Neutrophil (primary cell): ENCODE measurements around the gene RUNX2.

Experiments used
- H3K27ac ChIP-seq: fragments of 200-600 bp; sonication (generic); 2 replicates; pipeline ENCODE4 v1.5.1; 2016; ENCODE audit warnings: mild to moderate bottlenecking, moderate library complexity
- H3K27me3 ChIP-seq: fragments of 200-600 bp; sonication (generic); 2 replicates; pipeline ENCODE4 v1.6.0; 2016; ENCODE audit warnings: mild to moderate bottlenecking
- H3K36me3 ChIP-seq: fragments of 200-600 bp; sonication (generic); 2 replicates; pipeline ENCODE4 v1.5.1; 2017
- H3K4me1 ChIP-seq, 2 experiments: fragments of 200-600 bp in 1 of 2; sonication (generic) in 1 of 2; 1 replicate in 1 of 2; 2 replicates in 1 of 2; pipeline versions ENCODE4 v1.5.1 to v1.6.1; 2013 to 2016; ENCODE audit warnings: low read depth in 1 of 2, low read length in 1 of 2, mild to moderate bottlenecking in 1 of 2, moderate library complexity in 1 of 2; ENCODE audit not compliant: control insufficient read depth in 1 of 2, insufficient read depth in 1 of 2
- H3K4me3 ChIP-seq, 2 experiments: fragments of 200-600 bp in 1 of 2; sonication (generic) in 1 of 2; 1 replicate in 1 of 2; 2 replicates in 1 of 2; pipeline ENCODE4 v1.5.1; 2013 to 2016; ENCODE audit warnings: low read depth in 1 of 2, low read length in 1 of 2, mild to moderate bottlenecking in 1 of 2, moderate library complexity in 1 of 2
- H3K9me3 ChIP-seq: fragments of 200-600 bp; sonication (generic); 2 replicates; pipeline ENCODE4 v1.5.1; 2016
- CTCF ChIP-seq: fragments of 200-600 bp; sonication (generic); IDR thresholded peaks from 2 replicates; pipeline ENCODE4 v1.5.1; 2016; ENCODE audit warnings: antibody characterized with exemption

Gene RUNX2

GRCh38 chr6:45590696-45591184, 262.6 kb downstream of the RUNX2 start:
- Histone ChIP-seq H3K4me3 (no peak overlapping the region), H3K27me3 (no peaks in the 10 kb centered on the region), H3K27ac (no peak overlapping the region), H3K9me3 (no peaks in the 10 kb centered on the region), H3K36me3 (no peaks in the 10 kb centered on the region), H3K4me1 (no peaks in the 10 kb centered on the region)
- no peak for TF ChIP-seq CTCF

- Histone ChIP-seq H3K36me3 (no peaks in the 10 kb centered on the region), H3K4me3 (no peak overlapping the region), H3K4me1 (no peaks in the 10 kb centered on the region), H3K27me3 (no peaks in the 10 kb centered on the region), H3K9me3 (no peaks in the 10 kb centered on the region), H3K27ac (no peak overlapping the region)
- no peak for TF ChIP-seq CTCF
Observed at GRCh38 chr6:45591306-45591705, 263.2 kb downstream of the RUNX2 start.

- no peak overlapping the region for H3K27ac ChIP-seq
- TF ChIP-seq CTCF = no peak
- no peaks in the 10 kb centered on the region for H3K36me3 ChIP-seq
- no peaks in the 10 kb centered on the region for H3K27me3 ChIP-seq
- H3K4me1 ChIP-seq = no peaks in the 10 kb centered on the region
- no peaks in the 10 kb centered on the region for H3K9me3 ChIP-seq
- H3K4me3 ChIP-seq = no peak overlapping the region
Observed at GRCh38 chr6:45591890-45592289, 263.8 kb downstream of the RUNX2 start.

- Histone ChIP-seq H3K36me3 (no peaks in the 10 kb centered on the region), H3K4me1 (no peaks in the 10 kb centered on the region), H3K27ac (no peak overlapping the region), H3K9me3 (no peaks in the 10 kb centered on the region), H3K27me3 (no peaks in the 10 kb centered on the region), H3K4me3 (no peak overlapping the region)
- TF ChIP-seq CTCF = no peak
Observed at GRCh38 chr6:45592991-45593390, 264.9 kb downstream of the RUNX2 start.

GRCh38 chr6:45595010-45595851, 267.1 kb downstream of the RUNX2 start:
- H3K36me3 ChIP-seq = no peaks in the 10 kb centered on the region
- H3K4me1 ChIP-seq = no peaks in the 10 kb centered on the region
- H3K27ac ChIP-seq = no peak overlapping the region
- H3K27me3 ChIP-seq = no peaks in the 10 kb centered on the region
- no peak for TF ChIP-seq CTCF
- H3K9me3 ChIP-seq = no peaks in the 10 kb centered on the region
- H3K4me3 ChIP-seq = no peak overlapping the region
